Hematopoietic multipotent progenitor cell (in vitro differentiated cells): ENCODE results near the gene ARAP1. TPM values are rescaled to one million over a fixed set of nuclear protein-coding genes. Genes with fewer than 3 reads are reported as not detected.

ENCODE experiments used
- DNase-seq, 3 donors: peaks; one replicate each; pipeline ENCODE4 v3.0.0-alpha.2; 2011 to 2015; ENCODE audit warnings: low read depth in 2 of 3, low spot score in 2 of 3
- total RNA-seq: library from RNA; depleted of rRNA; stranded (reverse); fragments of >200 nt; gene quantifications from one replicate; pipeline ENCODE4 v1.2.3, GENCODE V29; 2012

The ARAP1 gene
- total RNA-seq, 1 donor, result 148 TPM

DNA sequence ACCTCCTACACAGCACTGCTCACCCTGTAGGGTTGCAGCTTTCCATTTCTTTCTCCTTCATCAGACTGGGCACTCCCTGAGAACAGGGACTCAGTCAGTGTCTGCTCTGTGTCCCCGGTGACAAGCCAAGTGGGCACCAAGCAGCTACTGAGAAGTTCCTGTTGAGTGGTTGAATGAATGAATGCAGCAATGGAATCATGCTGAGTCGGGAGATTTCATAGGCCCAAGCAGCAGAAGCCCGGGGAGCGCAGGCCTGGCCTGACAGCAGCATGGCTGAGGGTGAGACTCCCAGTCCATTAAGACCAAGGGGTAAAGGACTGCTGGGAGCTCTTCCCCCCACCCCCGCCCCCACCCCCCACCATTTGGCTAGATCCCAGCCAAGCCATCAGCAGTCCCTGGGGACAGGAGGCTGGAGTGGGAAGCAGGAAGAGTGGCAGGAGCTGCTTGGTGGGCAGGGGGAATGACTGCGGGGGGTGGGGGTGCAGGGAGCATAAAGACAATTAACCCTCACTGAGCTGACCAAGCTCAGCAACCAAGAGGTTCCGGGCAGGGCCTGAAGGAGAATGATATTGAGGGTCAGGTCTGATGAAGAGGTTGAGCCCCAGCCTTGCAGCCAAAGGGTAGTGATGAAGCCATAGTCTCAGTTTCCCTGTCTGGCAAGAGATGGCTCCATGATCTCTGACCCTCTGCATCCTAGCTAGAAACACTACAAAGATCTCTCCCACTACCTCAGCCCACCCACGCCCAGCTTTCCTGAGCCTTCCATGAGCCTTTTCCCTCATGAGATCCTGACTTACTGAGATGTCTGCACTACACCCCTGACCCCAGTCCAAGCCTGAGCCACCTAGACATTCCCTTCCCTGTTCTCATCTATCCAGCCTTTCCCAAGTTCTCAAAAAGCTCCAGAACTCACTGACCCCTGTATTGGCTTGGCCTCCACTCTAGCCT, 80.8 kb downstream of the ARAP1 start:
- no peak for DNase-seq

- no peak for DNase-seq
Measured at GRCh38 chr11:72670041-72670440, 82.2 kb downstream of the ARAP1 start.

- no peak for DNase-seq
Measured at GRCh38 chr11:72669527-72669926, 82.7 kb downstream of the ARAP1 start.

GRCh38 chr11:72668629-72669347, 83.4 kb downstream of the ARAP1 start:
- DNase-seq, result no peak

- DNase-seq, result no peak
Measured at GRCh38 chr11:72665911-72666472, 86.2 kb downstream of the ARAP1 start.

GRCh38 chr11:72662036-72662435, 90.2 kb downstream of the ARAP1 start:
- no peak for DNase-seq

DNA sequence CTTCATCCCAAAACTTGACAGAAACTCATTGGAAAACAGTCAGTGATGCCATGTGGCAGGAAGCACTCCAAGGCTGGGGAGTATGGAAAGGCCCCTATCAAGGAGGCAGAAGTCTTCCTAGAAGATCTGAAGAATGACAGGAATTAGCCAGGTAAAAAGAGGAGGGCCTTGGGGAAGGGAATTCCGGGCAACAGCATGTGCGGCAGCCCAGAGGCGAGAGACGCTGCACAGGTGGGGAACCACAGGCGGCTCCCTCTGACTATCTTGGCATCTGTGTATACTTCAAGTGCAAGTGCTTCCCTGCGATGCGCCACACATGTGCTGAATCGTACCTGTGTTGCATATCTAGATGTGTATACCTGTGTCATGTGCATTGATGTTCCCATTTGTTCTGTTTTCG, 90.7 kb downstream of the ARAP1 start:
- DNase-seq, result no peak

- no peak for DNase-seq
Measured at GRCh38 chr11:72658989-72659640, 93.1 kb downstream of the ARAP1 start.

GRCh38 chr11:72657411-72658100, 94.7 kb downstream of the ARAP1 start:
- DNase-seq, result no peak

DNA sequence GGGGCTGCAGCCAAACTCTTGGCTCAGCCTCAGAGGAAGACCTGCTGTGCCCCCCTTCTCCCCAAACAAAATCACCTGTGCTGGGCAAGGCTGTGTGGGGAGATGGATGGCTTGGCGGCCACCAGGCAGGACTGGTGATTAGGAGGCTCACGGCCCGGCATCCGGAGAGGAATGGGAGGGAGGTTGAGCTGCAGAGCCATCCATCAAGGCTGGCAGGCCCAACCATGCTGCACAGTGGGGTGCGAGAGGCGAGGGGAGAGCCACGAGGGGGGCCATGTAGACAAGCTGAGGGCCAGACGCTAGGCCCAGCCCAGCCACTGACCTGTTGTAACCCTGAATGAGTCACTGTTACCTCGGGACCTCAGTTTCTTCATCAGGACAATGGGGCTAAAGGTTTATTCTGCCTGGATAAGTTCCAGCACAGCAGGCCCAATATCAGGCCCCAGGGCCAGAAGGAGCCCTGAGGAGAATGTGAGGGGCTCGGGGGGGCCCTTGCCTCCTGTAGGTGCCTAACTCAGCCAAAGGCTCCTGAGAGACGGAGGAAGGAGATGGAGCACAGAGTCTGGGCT, 96.2 kb downstream of the ARAP1 start:
- no peak for DNase-seq

DNA sequence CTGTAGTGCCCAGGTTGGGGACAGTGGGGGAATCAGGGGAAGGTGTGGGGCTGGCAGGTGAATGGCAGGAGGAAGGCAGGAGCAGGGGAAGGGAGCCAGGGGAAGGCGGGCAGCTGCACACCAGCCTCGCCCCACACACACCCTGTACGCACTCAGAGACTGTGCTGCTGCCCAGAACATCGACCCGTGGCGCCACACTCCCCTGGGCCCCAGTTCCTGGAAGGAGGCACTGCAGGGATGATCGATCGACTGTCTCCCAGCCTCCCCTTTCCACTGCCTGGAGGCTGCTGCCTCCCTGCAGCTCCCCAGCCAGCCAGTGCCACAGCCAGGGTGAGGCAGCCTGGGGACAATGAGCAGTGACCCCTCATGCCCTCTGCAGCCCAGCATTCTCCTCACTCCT, 97.2 kb downstream of the ARAP1 start:
- no peak for DNase-seq

GRCh38 chr11:72653649-72654048, 98.6 kb downstream of the ARAP1 start:
- no peak for DNase-seq

- no peak for DNase-seq
Measured at GRCh38 chr11:72652873-72653630, 99.2 kb downstream of the ARAP1 start.

GRCh38 chr11:72652133-72652532, 100.1 kb downstream of the ARAP1 start:
- no peak for DNase-seq

DNA sequence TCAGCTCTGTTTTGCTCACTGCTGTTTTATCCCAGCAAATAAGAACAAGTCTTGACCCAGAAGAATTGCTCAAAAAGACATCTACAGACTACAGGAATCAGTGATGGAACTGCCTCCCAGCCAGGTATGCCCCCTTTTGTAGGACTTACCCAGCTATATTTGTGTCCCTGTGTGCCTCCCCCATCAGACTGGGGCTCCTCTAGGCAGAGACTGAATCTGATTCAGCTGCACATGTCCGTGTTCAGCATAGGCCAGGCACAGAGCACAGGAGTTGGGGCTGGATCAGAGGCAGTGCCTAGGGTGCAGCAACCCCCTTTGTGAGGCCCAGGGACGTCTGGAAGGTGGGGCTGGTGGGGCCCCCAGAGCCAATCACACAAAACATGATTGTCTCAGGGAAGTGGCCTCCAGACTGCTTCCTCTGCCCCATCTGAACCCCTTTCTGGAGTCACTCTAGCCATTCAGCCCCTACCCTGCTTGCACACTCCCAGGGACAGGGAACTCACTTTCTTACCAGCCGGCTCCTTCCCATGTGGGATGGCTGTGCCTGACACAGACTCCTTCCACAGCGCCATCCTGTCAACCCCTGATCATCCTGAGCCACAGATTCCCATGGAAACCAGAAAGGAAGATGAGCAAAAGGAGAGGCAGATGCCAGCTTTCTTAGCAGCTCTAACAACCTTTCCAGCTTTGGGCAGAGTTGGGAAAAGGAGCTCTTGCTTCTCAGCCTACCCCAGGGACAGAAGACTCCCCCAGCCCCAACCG, 102.8 kb downstream of the ARAP1 start:
- no peak for DNase-seq

DNA sequence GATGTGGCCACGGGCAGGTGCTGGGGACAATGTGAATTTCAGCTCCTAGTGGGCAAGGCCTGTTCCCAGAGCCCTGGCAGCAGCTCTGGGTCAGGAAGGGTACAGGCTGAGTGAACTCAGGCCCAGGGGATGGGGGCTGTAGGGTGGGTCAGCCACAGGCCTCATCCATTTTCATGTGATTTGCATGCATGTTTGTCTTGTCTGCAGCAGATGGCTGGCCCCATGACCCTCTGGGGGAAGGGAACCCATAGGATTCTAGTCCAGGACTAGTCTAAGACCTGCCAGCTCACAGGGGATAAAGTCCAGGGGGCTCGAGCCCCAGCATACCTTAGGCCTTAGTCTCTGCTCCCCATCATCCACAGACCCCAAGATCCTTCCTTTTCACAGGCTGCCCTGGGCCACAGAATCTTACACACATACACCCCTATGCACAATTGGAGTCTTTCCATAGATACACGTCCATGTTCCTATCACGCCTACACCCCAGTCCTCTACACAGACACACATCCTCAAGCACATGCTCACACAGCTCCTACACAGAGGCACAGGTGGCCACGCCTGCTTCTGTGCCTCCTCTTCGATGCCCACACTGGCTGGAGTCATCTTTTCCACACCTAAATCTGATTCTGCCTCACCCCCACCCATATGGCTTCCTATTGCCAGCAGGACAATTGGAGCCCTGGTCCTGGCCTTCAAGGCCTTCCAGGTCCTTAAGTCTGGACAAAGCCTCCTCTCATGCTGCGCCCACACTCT, 103.6 kb downstream of the ARAP1 start:
- DNase-seq, result no peak

GRCh38 chr11:72647882-72648281, 104.3 kb downstream of the ARAP1 start:
- no peak for DNase-seq

- DNase-seq, result no peak
Measured at GRCh38 chr11:72646472-72646871, 105.7 kb downstream of the ARAP1 start.
